NCI-H748 treated with DMSO at 0.1 percent for 48 hours (cell line): Measurements from ENCODE around the gene SHISA9.

ENCODE experiments used
- DNase-seq: peaks from one replicate; lab custom pipeline; 2025; lab: John Stamatoyannopoulos, UW

Gene SHISA9

DNA sequence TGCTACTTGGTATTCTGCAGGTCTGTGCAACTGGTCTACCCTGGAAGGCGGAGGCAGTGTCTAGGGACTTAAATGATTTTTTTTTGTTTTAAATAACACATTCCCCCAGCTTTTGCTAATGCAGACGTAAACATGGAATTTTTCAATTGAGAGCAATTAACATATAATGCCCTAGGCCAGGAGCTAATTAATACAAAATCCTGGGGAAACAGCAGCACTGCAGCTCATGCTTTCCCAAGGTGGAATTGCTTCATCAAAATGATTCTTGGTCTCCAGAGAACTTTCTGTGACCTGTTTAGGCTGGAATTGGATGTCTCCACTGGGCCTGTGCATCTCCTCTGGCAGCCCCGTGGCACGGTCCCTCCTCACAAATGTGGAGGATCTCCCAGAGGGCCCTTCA, 50.6 kb downstream of the SHISA9 start:
- no peak for DNase-seq

DNA sequence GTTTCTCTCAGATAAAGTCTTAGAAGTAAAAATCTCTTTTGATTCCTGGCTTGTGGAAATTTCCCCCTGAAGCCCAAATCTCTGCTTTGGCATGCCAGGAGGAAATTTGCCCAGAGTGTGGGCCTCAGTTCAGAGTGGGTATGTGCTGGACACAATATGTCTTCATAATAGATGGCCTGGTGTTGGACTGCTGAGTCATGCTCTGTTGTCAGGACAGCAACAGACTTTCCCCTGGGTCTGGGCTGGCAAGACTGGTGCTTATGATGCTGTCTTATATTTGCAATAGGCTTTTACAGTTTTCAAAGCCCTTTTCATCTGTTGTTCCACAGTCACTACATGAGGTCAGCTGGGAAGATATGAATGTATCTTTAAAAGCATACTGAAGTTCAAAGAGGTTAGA, 57.0 kb downstream of the SHISA9 start:
- no peak for DNase-seq

DNA sequence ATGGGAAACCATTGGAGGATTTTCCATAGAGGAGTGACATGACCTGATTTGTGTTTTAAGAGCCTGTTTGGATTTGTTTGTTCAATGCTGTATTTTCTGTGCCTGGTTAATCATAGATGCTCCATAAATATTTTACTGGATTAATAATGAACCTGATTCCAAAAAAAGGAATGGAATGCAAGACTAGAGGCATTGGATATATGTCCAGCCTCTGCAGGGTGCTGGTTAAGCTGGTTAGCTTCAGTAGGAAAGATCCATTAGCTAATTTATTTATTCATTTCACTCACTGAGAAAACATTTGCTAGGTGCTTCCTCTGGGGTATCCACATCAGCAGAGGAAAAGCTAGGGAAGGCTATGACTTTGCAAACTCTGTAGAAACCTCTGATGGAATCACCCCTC, 57.7 kb downstream of the SHISA9 start:
- no peak for DNase-seq

GRCh38 chr16:12961626-12962025, 60.2 kb downstream of the SHISA9 start:
- DNase-seq = no peak

- DNase-seq = no peak
Observed at GRCh38 chr16:12964461-12964860, 63.1 kb downstream of the SHISA9 start.

- DNase-seq = peak; percentile 2
Observed at GRCh38 chr16:12965274-12965804, 63.9 kb downstream of the SHISA9 start.

DNA sequence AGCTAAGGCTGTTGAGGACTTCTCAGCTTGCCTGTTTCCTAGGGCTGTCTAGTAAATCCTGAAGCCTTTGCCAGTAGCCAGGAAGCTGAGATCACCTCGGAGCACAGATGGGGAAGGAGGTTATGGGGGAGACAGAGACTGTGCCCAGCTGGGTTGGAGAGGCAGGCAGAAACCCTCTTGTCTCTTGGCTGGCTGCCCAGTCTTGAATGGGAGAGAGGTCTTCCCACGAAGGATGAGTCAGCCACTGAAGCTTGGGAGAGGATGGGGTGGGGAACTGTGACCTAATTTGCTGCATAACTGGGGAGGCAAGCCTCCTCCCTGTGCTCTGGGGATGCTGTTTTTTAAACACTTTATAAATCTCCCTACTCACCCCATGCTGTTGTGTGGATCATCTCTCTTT, 69.8 kb downstream of the SHISA9 start:
- peak; percentile 48 for DNase-seq

DNA sequence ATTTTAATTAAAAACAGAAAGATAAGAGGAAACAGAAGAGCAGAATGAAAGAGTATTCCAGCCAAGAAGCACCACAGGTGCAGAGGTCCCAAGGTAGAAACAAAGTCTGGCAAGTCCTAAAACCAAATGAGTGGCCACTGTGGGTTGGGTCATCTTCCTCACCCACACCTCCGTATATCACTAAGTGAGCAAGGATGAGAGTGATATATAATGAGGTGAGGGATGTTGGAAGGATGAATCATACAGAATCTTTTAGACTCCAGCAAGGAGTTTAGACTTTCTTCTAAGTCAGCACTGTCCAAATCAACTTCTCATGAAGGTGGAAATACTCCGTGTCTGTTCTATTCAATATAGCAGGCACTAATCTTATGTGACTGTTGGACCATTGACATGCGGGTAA, 70.8 kb downstream of the SHISA9 start:
- no peak for DNase-seq

- no peak for DNase-seq
Observed at GRCh38 chr16:12975766-12976165, 74.4 kb downstream of the SHISA9 start.

DNA sequence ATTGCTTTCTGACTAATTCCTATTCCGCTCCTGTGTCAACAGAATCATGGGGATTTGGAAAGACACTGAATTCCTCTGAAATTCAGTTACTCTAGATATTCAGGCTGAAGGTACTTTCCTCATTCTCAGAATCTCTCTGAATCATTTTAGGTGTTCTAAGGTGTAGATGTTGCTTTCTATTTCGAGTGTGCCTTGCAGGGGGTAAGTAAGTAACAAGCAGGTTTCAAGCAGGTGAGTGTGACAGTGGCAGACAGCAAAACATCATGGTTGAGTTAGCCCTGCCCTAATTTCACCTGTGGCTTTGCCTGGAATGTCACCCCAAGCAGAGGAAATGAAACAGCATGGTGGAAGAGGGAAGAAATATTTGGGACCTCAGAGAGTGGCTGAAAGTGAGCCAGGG, 75.1 kb downstream of the SHISA9 start:
- DNase-seq = no peak

DNA sequence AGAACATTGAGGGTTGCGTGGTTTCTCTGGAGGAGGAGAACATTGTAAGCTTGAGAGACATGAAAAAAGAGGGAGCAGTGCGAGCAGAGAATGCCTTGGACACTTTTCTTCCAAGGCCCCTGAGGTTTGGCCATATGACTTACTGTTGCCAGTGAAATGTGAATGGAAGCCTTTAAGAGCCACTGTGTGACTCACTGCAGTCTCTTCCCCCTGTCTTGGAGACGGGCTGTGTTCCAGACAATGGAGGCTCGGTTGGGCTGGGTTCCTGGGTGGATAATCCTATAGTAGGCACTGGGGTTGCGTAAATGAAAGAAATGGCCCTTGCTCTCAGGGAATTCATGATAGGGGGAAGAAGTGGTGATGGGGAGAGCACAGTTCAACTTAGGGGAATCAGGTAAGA, 75.5 kb downstream of the SHISA9 start:
- DNase-seq = no peak

DNA sequence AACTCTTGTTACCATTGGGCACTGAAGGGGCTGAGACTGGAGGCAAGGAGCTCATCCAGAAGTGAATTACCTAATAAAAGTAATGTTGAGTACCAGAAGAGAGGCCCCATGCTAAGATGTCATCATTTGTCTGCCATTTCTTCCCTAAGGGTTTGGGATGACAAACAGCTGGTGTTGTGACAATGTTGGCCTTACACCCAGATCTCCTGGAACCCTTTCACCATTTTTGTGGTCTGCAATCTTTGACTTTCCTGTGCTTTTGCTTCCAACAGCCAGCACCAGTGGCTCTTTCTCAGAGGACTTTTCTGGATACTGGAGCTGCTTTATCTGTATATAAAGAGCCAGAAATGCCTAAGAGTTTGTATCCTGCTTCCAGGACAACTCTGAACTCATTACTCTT, 84.1 kb downstream of the SHISA9 start:
- no peak for DNase-seq

DNA sequence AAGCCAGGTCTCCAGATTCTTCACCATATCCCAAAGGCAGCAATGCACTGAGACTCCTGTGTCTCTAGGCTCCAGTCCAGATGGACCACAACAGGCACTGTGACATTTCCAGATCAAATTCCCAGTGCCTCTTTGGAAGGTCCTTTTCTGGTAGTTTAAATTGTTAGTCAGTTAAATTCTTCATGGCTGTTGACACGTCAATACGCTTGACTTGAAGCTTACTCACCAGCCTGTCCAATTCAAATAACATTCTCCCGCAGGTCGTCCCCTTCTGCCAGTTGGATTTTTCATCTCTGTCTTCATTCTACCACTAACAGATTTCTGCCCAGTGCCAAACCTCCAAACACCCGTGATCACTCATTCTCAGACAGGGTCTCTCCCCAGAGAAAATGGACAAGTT, 86.7 kb downstream of the SHISA9 start:
- no peak for DNase-seq

GRCh38 chr16:12992066-12992465, 90.7 kb downstream of the SHISA9 start:
- no peak for DNase-seq

GRCh38 chr16:12994402-12994801, 93.0 kb downstream of the SHISA9 start:
- no peak for DNase-seq

DNA sequence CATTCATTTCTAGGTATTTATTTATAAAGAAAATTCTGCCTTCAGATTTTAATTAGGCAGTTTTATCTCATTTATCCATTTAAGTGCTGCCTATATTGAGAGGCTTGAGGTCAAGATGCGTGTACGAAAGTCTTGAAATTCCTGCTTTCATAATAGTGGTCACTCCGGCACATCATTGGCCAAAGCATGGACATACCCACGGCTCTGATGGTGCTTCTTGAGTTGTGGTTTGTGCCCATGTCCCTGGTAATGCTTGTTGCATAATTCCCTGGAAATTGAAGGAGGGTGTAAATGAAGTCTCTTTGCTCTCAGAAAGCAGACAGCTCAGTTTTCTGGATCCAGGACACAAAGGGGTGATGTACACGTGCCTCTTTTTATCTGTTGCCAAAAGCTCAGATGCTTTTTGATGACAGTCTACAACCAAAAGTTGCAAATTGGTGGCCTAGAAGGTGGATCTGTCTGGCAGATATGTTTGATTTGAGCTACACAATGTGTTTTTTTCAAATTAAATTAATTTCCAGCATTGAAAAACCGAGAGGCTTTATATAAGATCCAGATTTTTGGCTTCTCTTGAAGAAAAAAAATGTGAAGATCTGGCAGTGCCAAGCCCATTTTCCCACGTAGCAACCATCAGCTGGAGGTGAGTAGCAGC, 94.4 kb downstream of the SHISA9 start:
- no peak for DNase-seq

DNA sequence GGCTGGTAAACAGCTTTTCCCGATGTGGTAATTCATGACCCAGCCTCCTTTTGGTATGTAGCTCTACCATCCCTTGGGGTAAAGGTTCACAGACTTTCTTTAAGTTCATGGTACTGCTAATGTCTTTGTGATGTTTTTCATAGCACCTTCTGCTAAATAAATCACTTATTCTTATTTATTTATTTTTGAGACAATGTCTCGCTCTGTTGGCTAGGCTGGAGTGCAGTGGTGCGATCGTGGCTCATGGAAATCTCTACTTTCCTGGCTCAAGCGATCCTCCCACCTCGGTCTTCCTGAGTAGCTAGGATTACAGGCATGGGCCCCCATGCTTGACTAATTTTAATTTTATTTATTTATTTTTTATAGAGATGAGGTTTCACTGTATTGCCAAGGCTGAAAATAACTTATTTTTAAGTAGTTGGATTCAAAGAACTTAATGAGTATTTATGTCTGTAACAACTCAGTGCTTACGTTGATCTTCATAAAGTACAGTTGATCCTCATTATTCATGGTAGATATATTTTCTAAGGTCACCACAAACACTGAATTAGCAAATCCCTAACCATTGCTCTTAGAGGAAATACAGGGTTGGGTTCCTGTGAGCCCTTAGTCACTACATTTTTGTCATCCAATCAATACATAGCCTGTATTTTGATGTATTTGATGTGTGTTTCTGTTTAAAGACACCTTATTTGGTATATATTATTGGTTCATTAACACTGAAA, 97.1 kb downstream of the SHISA9 start:
- DNase-seq = no peak

DNA sequence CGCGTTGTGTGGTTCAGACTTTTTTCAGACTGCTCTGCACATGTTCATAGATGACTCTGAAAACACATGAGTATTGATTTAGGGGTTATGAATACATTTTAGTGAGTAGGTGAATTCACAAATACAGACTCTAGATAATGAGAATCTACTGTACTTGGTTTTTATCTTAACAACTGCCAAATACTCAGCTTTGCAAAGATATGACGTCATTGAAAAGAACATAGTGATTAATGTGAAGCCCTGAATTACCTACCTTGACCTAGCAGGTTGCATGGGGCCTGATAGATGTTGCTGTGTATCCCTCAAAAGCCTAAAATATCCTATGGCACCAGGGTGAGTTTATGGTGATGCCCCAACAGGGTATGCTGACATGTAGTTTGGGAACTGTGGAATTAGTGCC, 98.0 kb downstream of the SHISA9 start:
- DNase-seq = no peak

DNA sequence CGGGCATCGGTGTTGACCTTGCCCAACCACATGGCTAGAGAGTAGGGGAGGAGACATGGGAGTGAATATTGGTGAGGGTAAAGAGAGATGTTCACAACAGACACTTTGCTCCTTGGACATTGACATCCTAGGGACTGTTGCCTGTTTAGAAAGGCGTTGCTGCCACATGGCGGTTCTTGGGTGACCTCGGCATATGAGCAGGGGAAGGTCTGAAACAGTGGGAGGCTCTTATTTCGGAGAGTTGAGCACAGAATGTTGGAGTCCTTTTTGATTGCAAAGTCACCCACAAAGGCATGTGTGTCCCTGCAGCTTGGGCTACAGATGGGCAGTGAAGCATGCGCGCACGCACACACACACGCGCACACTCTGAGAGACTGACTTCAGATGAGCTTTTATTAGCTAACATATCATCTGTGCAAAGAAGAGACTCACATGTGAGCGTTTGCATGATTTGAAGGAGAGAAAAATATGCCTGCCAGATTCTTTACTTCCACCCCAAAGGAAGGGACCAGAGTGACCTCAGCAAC, 104.4 kb downstream of the SHISA9 start:
- DNase-seq = no peak

GRCh38 chr16:13012601-13013000, 111.2 kb downstream of the SHISA9 start:
- no peak for DNase-seq

DNA sequence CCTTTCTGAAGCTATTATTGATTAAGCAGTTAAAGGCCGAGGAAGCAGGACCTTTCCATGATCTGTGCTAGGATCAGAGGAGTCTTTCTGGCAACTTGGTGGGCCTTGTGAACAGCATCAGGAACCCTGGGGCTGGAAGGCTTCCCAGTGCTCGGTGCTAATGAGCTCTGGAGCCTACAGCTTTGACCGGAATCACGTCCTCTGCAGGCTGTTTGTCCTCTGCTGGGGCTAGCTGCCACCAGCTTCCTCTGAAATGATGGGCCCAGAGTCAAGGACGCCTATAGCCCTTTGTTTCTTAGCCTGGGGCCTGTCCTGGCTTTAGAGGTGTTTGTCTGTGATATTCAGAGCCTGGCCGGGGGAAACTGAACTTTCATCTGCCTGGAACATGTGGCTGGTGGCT, 111.6 kb downstream of the SHISA9 start:
- no peak for DNase-seq

DNA sequence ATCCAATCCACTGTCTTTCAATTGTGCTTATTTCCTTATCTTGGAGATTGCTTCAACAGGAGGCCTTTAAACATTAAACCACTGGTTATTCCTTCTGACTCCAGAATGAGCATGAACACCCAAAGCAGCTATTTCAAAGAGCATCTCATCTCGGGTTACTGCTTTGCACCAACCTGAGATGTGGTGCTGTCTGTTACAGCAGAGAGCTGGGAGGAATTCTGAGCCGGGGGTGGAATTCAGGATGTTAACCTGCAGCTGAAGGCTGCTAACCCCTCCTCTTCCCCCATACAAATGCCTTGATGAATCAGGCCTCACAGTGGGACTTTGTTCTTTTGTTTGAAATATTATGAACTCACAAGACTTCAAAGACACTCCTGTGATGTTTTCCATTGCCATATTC, 113.1 kb downstream of the SHISA9 start:
- no peak for DNase-seq

DNA sequence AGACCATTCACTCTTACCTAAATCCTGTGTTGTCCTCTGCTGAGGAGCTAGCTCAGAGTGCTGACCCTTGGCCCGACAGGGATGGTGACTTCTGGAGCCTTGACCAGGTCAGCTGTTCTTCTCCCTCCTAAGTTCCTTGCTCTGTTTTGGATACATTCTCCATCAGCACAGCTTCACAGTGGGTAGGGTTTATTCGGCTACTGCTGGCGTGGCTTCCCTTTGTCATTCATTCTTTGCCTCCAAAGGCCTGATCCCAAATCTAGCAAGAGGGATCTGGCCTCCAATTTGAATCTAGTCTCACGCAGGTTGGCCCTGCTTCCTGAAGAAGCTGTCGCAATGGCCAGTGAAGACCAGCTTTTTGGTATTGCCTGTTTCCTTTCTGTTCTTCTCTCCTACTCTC, 116.6 kb downstream of the SHISA9 start:
- DNase-seq = no peak

DNA sequence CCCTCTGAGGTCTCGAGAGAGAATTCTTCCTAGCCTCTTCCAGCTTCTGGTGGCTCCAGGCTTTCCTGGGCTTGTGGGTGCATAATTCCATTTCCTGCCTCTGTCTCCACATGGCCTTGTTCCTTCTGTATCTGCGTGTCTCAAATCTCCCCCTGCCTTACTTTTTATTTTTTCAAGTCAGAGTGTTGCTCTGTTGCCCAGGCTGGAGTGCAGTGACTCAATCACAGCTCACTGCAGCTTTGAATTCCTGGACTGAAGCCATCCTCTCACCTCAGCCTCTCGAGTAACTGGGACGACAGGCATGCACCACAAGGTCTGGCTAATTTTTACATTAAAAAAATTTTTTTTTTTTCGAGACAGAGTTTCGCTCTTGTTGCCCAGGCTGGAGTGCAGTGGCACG, 120.6 kb downstream of the SHISA9 start:
- no peak for DNase-seq
